HG03159 (cell line): Measurements from ENCODE around the gene DMD.
A peak's percentile ranks its signal among the peaks of the same experiment; 100 is the strongest.

Source experiments
- ATAC-seq: cut with Tn5 transposase; IDR thresholded peaks from one replicate; pipeline ENCODE4 v1.9.1; 2021; ENCODE audit warnings: mild to moderate bottlenecking, moderate library complexity; ENCODE audit not compliant: unreplicated experiment

The DMD gene

DNA sequence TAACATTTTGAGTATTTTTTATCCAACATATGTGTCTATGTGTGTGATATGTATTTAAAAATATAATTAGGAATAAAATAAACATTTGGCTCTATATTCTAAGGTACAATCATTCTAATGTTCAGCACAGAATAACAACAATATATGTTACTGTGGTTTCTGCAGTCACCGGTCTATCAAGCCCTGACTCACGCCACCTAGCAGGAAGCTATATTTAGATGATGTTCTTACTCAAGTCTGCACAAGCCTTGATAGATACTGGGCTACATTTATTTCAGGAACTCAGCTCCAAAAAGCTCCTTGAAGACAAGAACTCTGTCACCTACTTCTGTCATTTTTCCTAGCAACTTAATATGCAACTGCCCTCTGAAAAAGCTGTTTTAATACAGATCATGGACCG lies 1987.5 kb downstream of the DMD start:
- peak; percentile 78 for ATAC-seq

DNA sequence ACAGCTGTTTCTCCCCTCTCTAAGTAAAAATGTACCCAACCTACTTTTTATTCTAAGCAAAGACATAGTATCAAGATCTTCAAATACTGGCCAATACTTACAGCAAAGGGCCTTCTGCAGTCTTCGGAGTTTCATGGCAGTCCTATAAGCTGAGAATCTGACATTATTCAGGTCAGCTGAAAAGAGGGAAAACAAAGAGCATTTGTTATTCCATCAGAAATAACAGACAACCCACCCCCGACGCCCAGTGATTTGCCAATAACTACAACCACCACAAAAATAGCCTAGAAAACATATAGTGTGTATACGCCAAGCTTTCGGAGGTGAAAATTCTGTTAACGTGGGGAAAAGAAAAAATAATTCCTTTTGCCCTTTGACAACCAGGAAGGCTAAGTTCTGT lies 1988.4 kb downstream of the DMD start:
- no peak for ATAC-seq

GRCh38 chrX:31219174-31219573 lies 1992.2 kb downstream of the DMD start:
- ATAC-seq = no peak

GRCh38 chrX:31217084-31217483 lies 1994.3 kb downstream of the DMD start:
- ATAC-seq = no peak

- ATAC-seq = no peak
Measured at GRCh38 chrX:31215277-31215815, 1996.0 kb downstream of the DMD start.

GRCh38 chrX:31213941-31214340 lies 1997.4 kb downstream of the DMD start:
- peak; percentile 49 for ATAC-seq

DNA sequence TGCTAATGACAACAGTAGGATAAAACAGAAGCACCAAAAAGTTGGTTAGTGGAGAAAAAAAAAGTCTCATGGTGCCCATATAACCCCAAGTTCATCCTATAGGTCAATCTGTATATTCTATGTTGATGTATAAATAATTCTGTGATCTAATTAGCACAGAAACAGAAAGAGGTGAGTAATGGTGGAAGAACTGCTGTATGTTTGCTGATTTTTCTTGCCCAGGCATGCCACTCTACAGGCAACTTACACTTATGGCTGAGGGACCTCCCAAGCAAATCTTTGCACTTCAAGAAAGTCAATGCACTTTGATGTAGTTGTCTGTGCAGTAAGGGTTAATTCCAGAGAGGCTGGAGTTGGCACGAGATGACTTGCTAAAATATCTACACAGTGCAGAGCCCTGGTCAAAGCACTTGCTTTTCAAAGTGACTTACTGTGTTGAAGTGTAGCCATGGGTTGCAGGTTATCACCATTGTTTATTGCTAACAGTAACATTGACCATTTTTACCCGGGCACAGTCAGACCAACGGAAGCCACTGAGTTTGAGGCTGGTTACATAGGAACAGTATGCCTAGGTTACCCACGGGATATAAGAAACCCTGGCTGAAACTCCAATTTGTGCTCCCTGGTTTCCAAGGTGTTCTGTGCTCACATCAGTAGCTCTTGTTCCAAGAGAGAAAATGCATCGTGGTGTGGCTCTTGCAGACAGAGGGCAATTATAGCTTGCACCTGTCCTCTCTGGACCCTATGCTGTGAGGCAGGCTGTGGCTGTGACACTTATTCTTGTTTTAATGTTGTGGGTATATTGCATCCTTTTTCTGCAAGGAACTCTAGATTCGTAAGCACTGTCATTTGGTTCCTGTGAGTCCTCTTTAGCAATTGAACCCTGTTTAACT lies 1998.2 kb downstream of the DMD start:
- ATAC-seq = no peak

- ATAC-seq = no peak
Measured at GRCh38 chrX:31209005-31209628, 2002.2 kb downstream of the DMD start.

- no peak for ATAC-seq
Measured at GRCh38 chrX:31201503-31201902, 2009.8 kb downstream of the DMD start.

DNA sequence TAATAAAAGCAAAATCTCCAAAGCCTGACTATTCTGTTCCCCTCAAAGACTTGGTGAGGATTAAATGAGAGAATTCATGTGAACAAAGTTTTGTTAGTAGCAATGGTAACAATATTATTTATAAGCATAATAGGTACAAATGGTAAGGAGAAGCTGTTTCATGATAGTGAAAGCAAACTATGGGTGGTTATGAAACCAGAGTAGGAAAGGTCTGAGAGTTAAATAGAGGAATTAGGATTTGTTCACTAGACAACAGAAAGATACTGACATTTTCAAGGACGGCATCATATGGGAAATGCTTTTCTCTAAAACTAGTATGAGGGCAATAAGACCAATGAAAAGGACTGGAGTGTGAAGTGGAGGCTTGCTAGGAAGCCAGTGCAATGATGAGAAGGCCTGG lies 2010.9 kb downstream of the DMD start:
- peak; percentile 53 for ATAC-seq

- ATAC-seq = no peak
Measured at GRCh38 chrX:31199840-31200114, 2011.6 kb downstream of the DMD start.

DNA sequence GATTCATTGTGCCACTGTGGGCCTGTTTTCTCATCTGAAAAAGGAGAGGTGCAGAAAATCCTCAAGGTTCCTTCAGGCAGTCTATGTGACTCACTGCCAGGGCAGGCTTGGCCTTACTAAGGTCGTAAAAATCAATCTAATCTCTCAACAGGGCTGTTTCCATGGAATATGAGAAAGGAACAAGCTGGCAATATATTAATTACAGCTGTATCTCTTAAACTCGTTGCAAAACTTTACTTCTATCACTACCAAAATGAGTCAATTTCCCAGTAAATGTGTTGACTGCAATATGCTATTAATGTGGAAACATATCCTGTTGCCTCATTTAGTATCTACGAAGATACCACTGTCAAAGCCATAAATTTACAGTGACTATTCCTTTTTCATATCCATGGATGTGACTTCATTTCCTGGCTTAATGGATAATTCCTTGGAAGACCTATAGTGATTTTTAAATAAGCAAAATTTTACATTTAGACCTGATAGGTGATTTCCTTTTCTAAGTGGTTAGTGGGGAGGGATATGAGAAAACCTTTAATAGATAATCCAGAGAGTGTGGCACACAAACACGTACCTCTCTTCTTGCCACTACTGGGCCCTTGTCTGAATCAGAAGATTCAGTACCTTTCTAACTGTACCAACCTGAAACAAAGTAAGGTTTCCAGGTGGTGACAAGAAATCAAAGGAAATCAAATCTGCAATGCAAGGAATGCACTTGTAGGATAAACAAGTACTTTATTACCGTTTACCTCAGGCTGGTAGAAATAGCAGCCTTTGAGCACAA lies 2012.1 kb downstream of the DMD start:
- ATAC-seq = no peak

- no peak for ATAC-seq
Measured at GRCh38 chrX:31190221-31190975, 2021.0 kb downstream of the DMD start.

GRCh38 chrX:31186693-31187338 lies 2024.5 kb downstream of the DMD start:
- ATAC-seq = no peak

DNA sequence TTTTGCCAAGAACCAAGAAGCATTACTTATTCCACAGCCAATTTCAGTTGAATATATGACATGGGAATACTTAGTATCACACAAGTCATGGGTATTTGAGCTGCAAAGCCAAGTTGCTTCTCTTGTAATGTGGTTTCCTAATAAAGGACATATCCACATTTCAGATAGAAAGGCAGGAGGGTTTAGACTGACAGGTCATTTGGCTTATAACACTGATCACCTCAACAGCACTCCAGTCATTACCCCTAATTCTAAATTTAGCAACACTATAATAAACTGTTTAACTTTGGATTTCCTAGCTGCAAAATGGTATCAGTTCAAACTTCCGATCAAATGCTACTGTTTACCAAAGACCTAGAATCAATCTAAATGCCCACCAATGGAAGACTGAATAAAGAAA lies 2025.5 kb downstream of the DMD start:
- no peak for ATAC-seq

DNA sequence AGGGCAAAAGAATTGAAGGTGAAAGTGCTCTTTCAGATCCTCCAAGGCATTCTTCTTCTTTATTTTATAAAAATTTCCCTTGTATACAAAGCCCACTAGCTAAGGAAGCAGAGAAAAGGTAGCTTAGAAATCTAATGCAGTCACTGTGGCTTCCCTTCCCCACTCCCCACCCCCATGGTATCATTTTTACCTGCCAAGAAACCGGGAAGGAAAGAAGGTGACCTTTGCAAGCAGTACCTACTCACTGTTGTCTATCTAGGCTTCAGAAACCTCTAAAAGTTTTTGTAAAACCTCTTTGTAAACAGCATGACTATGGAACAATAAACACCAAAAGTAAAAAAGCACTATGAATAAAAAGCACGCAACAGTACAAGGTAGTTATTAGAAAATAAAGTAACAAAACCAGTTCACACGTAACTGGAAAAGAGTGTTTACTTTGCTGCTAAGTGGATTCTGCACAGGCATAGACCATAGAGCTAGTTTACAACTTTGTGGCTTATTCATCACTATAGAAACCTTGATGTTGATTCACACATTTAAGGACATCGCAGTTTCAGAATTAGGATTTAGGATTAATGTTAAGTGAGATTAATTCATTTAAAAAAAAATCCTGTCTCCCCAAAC lies 2029.9 kb downstream of the DMD start:
- no peak for ATAC-seq

GRCh38 chrX:31179203-31179602 lies 2032.1 kb downstream of the DMD start:
- ATAC-seq = no peak

GRCh38 chrX:31178769-31179125 lies 2032.6 kb downstream of the DMD start:
- ATAC-seq = no peak

GRCh38 chrX:31178064-31178768 lies 2033.1 kb downstream of the DMD start:
- ATAC-seq = no peak
